GM18508 (cell line): Measurements from ENCODE around the gene HERC4.
"Not testable (repeated sequence)": the region's sequence is repeated elsewhere in the genome, so short reads cannot be mapped to it uniquely, and the experiment has no call there.

Experiments used
- ATAC-seq: cut with Tn5 transposase; IDR thresholded peaks from one replicate; pipeline ENCODE4 v1.9.1; 2021; ENCODE audit warnings: moderate number of reproducible peaks; ENCODE audit not compliant: insufficient read depth, unreplicated experiment

HERC4 gene

DNA sequence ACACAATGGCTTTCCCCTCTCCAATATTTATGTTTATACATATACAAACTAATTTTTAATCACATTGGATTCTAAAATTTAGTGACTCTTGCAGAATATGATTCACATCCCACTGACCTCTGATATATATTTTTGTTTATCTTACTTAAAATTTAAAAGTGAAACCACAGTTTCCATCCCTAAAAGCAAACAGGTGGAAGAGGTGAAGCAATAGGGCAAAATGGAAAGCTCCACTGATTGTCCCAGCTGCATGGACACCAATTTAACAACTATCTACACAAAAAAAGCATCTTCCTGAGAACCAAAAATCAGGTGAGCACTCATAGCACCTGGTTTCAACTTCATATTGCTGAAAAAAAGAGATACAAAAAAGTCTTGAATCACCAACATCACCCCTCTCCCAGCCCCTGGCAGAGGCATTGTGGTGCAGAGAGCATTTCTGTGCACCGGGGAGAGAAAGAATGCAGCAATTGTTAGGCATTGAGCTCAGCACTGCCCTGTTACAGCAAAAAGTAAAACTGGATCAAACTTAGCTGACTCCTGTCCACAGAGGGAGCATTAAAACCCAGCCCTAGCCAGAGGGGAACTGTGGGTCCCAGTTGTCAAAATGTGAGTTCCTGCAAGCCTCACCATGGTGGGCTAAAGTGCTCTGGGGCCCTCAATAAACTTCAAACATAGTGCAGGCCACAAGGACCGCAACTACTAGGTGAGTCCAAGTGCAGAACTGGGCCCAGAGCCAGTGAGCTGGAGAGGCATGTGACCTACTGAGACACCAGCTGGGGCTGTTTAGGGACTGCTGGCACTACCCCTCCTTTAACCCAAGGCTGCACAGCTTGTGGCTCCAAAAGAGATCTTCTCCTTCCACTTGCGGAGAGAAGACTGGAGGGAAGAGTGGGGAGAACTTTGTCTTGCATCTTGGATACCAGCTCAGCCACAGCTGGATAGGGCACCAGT is 98.5 kb downstream of the HERC4 start:
- no peak for ATAC-seq

- no peak for ATAC-seq
These were observed 99.2 kb downstream of the HERC4 start for GRCh38 chr10:67975871-67976270.

GRCh38 chr10:67971311-67971710 is 103.8 kb downstream of the HERC4 start:
- no peak for ATAC-seq

GRCh38 chr10:67969875-67970274 is 105.2 kb downstream of the HERC4 start:
- ATAC-seq: no peak

GRCh38 chr10:67966035-67966434 is 109.0 kb downstream of the HERC4 start:
- ATAC-seq: not testable (repeated sequence)

DNA sequence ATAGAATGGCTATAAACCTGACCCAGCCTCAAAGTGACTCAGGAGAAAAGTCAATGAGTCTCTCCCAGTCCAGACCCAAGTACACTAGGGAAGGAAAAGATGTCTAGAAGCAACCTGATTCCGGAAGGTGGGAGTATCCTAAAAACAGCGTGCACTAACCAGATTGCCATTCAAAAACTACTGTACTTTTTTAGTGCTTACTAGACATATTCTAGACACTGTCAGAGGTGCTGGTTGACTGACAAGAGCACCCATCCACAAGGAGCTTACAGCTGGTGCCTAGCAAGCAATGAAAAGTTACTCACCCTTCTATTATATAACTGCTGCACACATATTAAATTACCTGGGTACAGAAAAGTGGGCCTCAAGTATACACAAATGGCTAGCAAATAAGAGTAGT is 109.6 kb downstream of the HERC4 start:
- ATAC-seq: no peak

GRCh38 chr10:67959839-67960476 is 115.1 kb downstream of the HERC4 start:
- ATAC-seq: no peak

DNA sequence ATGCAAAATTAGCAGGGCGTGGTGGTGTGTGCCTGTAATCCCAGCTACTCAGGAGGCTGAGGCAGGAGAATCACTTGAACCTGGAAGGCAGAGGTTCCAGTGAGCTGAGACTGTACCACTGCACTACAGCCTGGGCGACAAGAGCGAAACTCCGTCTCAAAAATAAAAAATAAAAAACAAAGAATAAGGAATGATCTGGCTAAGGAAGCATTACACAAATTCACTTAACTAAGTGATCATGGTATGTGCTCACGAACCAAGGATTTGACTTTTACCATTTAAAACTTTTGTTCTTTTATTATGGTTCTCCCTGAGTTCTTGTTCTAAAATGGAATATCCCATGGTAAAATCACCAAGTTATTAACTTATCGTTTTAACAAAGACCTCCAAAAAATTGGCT is 119.5 kb downstream of the HERC4 start:
- no peak for ATAC-seq

DNA sequence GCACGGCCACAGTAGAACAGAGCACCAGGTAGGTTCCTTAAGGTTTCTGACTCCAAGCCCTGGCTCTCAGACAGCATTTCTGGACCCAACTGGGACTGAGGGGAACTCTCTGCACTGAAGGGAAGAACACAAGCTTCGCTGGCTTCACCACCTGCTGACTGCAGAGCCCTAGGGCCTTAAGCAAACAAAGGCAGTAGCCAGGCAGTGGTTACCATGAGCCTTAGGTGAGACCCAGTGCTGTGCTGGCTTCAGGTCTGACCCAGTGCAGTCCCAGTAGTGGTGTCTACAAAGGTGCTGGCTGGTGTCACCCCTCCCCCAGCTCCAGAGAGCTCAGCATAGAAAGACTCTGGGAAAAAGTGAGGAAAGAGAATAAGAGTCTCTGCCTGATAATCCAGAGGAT is 131.2 kb downstream of the HERC4 start:
- no peak for ATAC-seq

DNA sequence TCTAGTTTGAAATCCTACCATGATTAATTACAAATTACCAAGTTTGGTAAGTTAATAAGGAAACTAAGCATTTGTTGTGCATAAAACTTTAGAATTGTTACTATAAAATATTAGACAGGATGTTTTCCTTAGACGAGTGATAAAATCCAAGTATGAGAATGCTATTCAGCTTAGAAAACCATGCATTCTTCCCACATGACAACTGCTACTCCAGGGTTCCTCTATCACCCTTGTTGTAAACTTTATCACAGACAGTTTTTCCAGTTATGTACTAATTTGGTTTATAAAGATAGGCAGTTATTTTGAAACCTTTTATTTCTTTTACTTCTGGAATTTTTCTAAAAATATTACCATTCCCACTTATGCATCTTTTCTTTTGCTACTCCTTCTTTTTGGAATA is 138.7 kb downstream of the HERC4 start:
- no peak for ATAC-seq

DNA sequence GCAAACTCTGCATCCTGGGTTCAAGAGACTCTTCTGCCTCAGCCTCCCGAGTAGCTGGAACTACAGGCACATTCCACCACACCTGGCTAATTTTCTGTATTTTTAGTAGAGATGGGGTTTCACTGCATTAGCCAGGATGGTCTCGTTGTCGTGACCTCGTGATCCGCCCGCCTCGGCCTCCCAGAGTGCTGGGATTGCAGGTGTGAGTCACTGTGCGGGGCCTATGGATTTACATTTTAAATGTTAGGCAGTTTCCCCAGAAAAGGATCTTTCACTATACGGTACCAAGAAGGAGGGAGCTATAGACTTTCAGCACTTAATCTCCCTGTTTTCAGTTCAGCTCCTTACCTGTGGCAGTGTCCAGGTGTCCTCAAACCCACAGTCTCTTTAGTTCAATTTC is 139.9 kb downstream of the HERC4 start:
- ATAC-seq: no peak

DNA sequence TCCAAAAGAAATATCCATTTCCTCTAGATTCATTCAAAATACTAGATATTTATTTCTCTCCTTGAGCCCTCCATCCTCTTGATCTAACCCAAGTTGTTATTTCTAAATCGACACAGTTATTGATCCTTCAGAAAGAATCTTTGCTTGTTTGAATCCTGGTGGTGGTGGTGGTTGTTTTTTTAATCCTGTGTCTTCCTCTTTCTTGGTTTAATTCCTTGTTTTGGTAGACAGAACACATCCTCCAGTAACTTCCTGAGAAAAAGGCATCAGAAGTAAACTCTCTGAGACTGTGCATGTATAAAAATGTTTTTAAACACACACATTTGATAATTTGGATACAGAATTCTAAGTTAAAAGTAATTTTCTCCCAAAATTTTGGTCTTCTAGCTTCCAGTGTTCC is 140.7 kb downstream of the HERC4 start:
- ATAC-seq: no peak

GRCh38 chr10:67933199-67933598 is 141.9 kb downstream of the HERC4 start:
- ATAC-seq: no peak

DNA sequence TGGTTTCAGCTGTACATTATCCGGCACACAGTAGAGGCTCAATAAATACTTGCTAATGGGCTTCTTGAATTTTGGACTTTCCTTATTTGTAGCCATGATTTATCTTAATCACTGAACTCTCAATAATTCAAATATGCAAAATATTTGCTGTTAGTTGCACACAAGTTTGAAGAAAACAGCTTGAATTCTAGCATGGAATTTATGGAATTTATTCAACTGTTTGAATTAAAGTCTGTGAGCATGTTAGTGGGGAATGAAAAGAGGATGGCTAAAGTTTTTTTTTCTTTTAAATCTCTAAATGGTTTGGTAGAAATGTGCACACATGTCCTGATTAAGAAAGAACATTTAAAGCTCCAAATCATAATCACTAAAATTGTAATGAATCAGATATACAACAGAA is 148.1 kb downstream of the HERC4 start:
- ATAC-seq: no peak

DNA sequence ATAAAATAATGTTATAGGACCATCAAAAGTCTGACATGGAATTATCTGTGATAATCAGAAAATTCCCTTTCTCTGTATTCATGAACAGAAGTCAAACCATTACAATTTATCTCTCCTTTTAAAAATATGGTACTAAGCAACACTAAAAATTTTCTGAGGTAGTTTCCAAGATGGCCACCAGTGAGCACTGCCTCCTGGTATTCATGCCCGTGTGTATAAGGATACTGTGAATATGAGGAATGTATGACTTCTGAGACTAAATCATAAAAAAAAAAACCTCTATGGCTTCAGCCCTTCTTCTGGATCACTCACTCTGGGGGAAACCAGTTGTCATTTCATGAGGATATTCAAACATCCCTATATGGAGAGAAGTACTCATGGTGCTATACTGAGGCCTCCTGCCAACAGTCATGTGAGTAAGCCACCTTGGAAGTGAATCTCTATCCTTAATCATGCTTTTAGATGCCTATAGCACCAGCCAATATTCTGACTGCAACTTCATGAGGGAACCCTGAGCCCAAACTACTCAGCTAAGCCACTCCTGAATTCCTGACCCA is 149.6 kb downstream of the HERC4 start:
- no peak for ATAC-seq

GRCh38 chr10:67924136-67924535 is 150.9 kb downstream of the HERC4 start:
- no peak for ATAC-seq

DNA sequence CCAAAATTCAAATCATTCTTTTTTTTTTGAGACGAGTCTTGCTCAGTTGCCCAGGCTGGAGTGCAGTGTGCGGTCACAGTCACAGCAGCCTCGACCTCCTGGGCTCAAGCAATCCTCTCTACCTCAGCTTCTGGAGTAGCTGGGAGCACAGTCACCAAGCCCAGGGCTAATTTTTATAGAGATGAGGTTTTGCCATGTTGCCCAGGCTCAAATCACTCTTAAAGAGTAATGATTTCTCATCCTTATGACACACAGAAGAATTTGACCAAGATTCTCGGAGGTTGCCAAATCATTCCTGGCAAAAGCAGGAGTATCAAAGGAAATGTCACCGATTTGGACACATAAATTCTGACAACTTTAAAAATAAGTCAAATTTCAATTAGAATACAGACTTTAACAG is 151.5 kb downstream of the HERC4 start:
- no peak for ATAC-seq

DNA sequence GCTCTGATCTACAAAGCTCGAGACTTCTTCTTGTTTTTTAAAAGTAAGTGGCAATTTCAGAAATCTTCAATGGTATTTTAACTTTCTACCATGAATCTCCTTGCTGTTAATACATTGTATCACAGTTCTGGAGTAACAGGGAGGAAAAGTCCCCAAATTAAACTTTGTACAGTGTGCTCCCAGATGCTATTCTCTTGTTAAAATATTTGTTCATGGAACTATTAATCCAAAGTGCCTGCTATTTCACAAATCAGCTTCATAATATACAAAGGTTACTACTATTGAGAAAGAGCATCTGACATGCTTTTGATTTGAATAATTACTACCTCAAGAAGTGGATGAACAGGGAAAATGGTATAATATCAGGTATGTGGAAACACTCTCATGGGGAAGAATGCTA is 154.0 kb downstream of the HERC4 start:
- no peak for ATAC-seq

GRCh38 chr10:67917679-67918078 is 157.4 kb downstream of the HERC4 start:
- ATAC-seq: no peak

DNA sequence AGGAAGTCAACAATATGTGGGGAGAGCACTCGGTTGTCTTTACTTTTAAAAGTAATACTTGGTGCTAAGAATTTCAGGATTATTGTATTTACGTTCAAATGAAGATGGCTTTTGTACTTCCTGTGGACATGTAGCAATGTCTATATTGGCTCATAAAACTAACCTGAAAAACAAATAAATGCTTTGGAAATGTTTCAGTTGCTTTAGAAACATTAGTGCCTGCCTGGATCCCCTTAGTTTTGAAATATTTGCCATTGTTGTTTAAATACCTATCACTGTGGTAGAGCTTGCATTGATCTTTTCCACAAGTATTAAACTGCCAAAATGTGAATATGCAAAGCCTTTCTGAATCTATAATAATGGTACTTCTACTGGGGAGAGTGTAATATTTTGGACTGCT is 157.9 kb downstream of the HERC4 start:
- ATAC-seq: no peak

- ATAC-seq: no peak
These were observed 160.2 kb downstream of the HERC4 start for GRCh38 chr10:67914777-67915340.
